Epithelial cell of proximal tubule (primary cell): Measurements from ENCODE around the gene VARS1. TPM values are rescaled to one million over a fixed set of nuclear protein-coding genes. Genes with fewer than 3 reads are reported as not detected.

Experiments used
- DNase-seq: peaks from one replicate; pipeline ENCODE4 v3.0.0-alpha.2; 2011; ENCODE audit warnings: low read depth
- H3K4me3 ChIP-seq: 2 replicates; pipeline ENCODE4 v1.5.1; 2011; ENCODE audit warnings: low read depth, mild to moderate bottlenecking, low read length
- CTCF ChIP-seq: conservative IDR thresholded peaks from 2 replicates; pipeline ENCODE4 v1.5.1; 2012; ENCODE audit warnings: low read depth, mild to moderate bottlenecking, low read length
- total RNA-seq: library from RNA; depleted of rRNA; stranded (reverse); fragments of >200 nt; gene quantifications from 2 replicates; pipeline ENCODE4 v1.2.3, GENCODE V29; 2015

VARS1 gene
- total RNA-seq, 1 donor from 2014 or later: 113 TPM

GRCh38 chr6:31775184-31775583 lies 20.4 kb downstream of the VARS1 start:
- DNase-seq: no peak
- TF ChIP-seq CTCF: no peak
- H3K4me3 ChIP-seq: no peak overlapping the region

DNA sequence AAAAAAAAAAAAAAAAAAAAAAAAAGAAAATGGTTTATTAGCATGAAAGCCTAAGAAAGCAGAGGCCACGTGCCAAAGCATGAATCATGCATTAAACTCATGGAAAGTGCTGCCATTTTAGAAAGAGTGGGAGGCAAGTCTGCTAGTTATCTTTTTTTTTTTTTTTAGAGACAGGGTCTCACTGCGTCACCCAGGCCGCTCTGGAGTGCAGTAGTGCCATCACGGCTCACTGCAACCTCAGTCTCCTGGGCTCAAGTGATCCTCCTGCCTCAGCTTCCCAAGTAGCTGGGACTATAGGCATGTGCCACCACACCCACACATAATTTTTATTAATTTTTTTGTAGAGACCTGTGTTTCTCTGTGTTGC lies 23.6 kb downstream of the VARS1 start:
- DNase-seq: no peak
- H3K4me3 ChIP-seq: no peak overlapping the region
- no peak for TF ChIP-seq CTCF

DNA sequence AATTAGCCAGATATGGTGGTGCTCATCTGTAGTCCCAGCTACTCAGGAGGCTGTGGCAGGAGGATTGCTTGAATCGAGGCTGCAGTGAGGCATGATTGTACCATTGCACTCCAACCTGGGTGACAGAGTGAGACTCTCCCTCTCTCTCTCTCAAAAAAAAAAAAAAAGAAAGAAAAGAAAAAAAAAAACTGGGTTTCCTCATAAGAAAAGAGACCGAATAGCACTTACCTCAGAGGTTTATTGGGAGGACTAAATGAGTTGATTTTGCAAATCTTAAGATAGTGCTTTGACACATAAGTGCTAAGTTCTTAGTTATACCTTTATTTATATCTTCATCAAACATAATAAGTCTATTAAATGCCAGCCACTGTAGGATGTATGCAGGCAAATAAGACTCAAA lies 24.7 kb downstream of the VARS1 start:
- TF ChIP-seq CTCF: no peak
- DNase-seq: no peak
- H3K4me3 ChIP-seq: no peak overlapping the region

DNA sequence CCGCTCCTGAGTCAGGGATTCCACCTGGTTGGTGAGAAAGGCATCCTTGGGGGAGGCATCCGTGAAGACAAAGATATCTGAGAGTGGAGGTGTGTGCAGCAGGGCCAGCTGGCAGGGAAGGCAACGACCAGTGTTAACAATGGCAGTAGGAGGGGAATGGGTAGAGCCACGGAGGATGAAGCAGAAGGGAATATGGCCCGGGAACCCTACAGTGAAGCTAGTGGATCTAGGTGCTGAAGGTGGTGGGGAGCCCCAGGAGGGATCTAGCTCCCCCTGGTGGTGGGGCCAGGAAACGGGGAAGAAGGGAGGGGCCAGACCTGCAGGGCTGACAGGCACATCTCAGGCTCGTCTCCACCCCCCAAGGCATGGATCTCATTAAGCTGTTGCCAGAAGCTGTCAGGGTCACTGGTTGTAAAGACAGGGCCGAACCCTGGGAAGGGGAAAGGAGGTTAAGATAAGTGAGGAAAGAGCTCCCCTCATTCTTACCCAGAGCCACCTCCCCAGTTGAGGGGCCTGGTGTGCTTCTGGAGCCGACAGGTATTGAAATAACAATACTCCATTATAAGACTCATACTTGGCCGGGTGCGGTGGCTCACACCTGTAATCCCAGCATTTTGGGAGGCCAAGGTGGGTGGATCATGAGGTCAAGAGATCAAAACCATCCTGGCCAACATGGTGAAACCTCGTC lies 25.7 kb downstream of the VARS1 start:
- peak; percentile 91 for TF ChIP-seq CTCF
- H3K4me3 ChIP-seq: no peak overlapping the region
- no peak for DNase-seq

- H3K4me3 ChIP-seq: no peak overlapping the region
- DNase-seq: no peak
- no peak for TF ChIP-seq CTCF
Observed at GRCh38 chr6:31768363-31769257, 26.9 kb downstream of the VARS1 start.

- DNase-seq: no peak
- no peak for TF ChIP-seq CTCF
- H3K4me3 ChIP-seq: no peak overlapping the region
Observed at GRCh38 chr6:31767096-31767645, 28.4 kb downstream of the VARS1 start.
